Stimulated activated CD8-positive, alpha-beta memory T cell treated with anti-CD3 and anti-CD28 coated beads, Interleukin-12 subunit alpha, Interleukin-12 subunit beta, amount 100 ng/mL, for 1 hour (primary cell): ENCODE data around the gene POGLUT2.

Experiments used
- DNase-seq: peaks from one replicate; pipeline ENCODE4 v3.0.0-alpha.2; 2020; ENCODE audit warnings: low read depth

The POGLUT2 gene

DNA sequence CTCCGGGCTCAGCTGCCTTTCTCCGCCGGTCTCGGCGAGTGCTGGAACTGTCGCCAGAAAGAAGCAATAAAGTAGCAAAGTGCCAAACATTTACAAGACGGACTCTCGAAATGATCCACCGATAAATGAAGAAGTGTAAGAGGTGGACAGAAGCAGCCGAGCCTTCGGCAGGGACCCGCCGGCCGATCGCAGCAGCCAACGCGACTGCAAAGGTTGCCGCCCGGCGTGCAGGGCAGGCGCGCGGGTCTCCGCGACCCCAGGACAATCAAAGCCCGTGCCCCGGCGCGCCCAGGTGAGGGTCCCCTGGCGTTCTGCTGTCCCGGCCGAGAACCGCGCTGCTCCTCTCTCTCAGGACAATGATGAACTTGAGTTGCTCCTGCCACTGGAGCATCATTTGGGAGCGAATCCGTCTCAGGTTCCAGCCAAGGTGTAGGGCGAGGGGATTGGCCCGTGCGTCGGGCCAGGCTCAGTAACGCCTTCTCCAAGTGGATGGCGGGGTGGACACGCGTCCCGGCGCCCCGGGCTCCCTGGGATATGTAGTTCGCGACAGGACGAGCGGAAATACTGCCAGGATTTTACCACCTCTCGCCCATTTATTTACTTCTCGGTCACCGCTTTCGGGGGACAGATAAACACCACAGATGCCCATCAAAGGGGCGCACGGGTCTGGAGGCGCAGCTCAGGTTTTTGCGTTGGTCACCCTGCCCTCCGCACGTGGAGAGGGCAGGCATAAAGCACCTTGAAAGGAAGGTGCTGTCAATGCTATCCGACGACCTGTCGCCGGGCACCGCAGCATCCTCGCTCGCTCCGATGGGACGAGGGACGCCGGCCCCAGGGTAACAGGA is at the start of gene POGLUT2, which contains the start of gene BIVM:
POGLUT2 (minus strand) TSS at position 396 of the 845 bp plus-strand sequence; CDS start at position 90, 306 bp downstream.
BIVM (plus strand) TSS at position 539 of the 845 bp plus-strand sequence. CDS start 8,149 bp downstream, outside the sequence.
- peak; percentile 37 for DNase-seq

DNA sequence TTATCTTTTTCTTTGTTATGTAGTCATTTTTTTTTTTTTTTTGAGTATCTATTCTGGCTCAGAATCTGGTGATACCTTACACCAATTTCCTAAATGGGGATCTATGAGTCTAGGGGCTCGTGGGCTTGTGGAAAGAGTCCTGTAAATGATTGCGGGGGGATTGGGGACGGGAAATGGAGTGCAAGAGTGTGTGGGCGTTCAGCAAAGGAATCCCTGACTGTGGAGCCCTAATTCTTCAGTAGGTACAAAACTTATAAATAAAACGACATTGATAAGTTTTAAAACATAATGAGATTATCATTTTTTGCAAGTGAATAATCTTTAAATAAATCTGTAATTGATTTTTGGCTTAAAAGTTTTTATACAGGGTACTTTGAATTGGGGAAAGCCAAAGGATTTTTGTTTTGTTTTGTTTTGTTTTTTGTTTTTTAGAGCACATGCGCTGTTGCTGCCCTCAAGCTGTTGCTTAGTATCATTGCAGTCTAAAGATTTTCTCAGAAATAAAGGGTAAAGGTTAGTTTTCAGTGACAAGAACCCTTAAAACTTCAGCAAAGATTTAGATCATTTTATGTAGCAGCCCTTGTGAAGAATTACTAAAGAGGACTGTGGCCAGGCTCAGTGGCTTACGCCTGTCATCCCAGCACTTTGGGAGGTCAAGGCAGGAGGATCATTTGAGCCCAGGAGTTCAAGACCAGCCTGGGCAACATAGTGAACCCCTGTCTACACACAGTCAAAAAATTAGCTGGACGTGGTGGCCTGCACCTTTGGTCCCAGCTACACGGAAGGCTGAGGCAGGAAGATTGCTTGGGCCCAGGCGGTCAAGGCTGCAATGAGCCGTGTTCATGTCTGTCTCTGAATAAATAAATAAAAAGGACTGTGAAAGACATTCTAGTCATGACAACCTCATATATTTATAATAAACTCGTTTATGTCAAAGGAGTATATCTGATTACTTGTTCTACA is 48.8 kb upstream of the POGLUT2 start:
- DNase-seq = no peak

DNA sequence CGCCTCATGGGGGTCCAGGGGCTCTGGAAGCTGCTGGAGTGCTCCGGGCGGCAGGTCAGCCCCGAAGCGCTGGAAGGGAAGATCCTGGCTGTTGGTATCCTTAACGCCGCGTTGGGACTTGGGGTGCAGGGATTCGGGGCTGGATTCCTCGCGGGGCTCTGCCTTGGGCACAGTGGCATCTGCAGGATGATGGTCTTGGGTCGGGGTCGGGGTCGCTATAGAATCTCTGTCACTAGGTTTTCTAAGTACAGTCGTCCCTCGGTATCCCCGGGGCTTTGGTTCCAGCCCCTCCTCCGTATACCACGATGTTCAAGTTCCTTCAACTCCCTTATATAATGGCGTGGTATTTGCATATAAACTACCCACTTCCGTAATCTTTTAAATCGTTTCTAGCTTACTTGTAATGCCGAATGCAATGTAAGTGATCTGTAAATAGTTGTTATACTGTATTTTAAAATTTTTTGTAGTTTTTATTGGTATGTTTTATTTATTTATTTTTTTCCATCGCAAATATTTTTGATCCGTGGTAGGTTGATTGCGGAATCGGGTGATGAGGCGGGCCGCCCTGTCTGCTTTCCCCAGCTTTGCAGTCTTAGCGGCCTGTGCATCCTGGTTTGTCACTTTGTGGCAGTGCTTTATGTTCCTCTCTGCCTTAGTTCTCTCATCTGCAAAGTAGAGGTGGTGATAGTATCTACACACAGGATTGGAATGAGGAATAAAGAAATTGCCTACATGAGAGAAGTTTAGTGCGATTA is 47.7 kb upstream of the POGLUT2 start:
- peak; percentile 20 for DNase-seq

DNA sequence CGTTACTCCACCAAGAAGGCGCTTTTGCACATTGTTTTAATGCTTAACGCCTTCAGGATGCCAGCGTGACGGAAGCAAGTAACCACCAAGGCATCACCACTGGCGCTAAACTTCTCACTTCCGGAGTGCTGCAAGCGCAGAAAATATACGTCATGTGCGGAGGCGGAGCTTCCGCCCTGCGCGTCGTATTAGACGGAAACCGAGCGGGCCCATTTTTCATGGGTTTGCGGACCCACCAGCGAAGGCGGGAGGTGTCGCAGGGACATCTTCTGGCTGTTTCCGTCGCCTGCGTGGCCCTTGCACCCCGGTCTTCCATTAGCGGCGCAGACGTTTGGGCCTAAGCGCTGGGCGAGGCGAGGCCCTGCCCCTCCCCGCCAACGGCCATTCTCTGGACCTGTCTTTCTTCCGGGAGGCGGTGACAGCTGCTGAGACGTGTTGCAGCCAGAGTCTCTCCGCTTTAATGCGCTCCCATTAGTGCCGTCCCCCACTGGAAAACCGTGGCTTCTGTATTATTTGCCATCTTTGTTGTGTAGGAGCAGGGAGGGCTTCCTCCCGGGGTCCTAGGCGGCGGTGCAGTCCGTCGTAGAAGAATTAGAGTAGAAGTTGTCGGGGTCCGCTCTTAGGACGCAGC is 47.0 kb upstream of the POGLUT2 start, which contains the start of gene ERCC5:
ERCC5 (plus strand) TSS at position 403 of the 631 bp plus-strand sequence. CDS start 235 bp downstream, outside the sequence.
- peak; percentile 93 for DNase-seq

DNA sequence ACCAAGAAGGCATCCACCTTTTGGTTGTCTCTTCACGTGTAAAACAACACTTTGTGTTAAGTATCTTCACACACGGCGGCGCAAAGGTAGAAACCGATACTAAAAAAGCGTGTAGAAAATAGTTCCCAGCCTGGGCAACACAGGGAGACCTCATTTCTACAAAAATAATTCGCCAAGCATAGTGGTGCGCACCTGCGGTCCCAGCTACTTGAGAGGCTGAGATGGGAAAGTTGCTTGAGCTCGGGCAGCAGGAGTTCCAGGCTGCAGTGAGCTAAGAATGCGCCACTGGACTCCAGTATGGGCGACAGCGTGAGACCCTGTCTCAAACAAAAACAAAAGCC is 46.5 kb upstream of the POGLUT2 start:
- no peak for DNase-seq

DNA sequence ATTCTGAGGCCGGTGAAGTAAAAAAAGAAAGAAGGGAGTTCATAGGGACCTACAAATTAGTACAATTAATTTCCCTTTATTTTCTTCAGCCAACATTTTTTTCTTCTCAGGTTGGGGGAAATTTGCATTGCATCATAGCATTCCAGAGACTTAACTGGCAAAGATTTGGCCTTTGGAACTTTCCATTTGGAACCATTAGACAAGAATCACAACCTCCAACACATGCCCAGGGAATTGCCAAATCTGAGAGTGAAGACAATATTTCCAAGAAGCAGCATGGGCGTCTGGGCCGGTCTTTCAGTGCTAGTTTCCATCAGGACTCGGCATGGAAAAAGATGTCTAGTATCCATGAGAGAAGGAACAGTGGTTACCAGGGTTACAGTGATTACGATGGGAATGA is 40.7 kb upstream of the POGLUT2 start:
- DNase-seq = no peak

DNA sequence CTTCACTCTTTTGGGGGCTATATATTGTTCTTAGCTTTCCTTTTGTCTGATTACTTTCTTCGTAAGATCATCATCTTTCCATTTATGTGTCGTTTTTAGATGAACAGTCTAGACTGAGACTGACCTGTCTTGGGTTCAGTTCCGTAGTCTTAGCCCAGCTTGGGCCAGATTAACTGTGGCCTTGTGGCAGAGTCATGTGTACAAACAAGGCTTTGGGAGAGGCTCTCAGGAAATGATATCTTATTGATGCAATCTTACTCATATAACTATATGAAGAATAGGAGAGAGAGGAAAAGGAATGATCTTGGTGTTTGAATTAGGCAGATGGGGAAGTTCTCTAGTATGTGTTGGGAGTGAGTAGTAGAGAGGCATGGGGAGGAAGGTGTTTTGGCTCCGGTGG is 40.2 kb upstream of the POGLUT2 start:
- DNase-seq = no peak

DNA sequence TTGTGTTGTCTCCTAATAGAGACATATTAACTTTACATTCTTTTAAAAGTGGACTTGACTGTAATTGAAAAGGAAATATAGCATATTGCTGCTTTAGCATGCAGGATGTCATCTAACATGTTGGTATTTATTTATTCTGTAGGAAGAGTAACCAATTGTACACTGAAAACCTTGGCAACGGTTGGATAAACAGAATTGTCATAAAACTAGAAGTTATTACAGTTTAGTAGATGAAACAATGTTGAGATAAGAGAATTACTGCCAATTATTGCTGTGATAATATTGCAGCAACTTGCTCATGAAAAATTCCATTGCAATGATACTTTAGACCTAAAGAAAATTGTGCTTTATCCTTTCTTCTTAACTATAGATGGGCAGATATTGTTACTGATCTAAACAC is 39.5 kb upstream of the POGLUT2 start:
- DNase-seq = no peak

DNA sequence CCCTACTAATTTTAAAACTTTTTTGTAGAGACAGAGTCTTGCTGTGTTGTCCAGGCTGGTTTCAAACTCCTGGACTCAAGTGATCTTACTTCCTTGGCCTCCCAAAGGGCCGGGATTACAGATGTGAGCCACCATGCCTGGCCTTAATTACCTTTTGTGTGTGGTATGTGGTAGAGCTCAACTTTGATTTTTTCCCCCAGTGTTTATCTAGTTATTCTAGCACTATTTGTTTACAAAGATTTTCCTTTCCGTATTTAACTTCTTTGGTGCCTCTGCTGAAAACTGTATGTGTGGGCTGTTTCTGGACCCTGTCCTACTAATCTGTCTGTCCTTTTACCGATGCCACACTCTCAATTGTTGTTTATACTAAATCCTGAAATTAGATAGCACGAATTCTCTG is 37.7 kb upstream of the POGLUT2 start:
- no peak for DNase-seq

DNA sequence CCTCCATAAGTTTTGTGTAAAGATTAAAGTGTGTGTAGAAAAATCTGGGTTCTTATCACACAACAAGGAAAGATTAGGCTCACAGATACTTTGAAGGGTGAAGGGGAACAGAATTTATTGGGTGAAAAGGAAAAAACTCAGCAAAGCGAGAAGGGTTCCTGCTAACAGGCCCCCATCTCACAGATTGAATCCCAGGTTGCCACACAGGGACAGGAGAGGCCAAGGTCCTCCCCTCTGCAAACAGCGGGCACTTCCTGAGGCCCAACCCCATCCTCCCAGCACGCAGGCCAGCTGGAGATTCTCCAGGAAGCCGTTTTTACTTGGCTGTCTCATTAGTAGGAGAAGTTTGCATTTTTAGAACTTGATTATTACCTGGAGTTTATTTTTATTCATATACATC is 31.9 kb upstream of the POGLUT2 start:
- no peak for DNase-seq

DNA sequence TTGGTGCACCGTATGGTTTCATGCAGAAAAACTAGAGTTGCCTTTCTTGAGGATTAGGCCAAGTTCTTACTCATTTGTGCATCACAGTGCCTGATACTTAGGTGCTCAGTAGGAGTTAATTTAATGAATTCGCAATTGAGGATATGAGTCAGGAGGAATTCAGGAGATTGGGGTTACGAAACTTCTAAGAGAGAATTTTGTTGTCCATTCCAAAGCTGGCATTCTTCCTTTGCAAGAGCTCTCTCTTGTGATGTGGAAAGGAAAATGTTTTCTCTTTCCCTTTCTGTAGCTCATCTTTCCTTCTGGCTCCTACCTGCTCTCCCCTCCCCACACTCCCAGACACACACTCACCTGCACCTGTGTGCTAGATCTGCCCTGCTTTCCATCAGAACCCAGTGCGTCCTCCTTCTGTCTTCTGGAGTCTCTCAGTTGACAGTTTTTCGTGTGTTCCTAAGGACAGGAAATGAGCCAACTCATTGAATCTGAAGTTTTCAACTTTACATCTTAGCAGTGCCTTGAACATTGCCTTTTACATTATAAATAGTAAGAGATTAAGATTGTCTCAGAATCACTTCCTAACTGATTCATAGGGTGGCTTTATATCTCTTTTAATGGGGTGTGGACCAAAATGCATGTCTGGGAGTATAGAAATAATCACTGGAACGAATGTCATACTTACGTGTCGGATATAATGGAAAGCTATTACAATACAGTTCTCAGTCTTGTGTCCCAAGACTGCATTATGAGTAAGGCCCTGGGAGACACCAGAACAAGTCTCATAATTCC is 27.3 kb upstream of the POGLUT2 start:
- DNase-seq = no peak

DNA sequence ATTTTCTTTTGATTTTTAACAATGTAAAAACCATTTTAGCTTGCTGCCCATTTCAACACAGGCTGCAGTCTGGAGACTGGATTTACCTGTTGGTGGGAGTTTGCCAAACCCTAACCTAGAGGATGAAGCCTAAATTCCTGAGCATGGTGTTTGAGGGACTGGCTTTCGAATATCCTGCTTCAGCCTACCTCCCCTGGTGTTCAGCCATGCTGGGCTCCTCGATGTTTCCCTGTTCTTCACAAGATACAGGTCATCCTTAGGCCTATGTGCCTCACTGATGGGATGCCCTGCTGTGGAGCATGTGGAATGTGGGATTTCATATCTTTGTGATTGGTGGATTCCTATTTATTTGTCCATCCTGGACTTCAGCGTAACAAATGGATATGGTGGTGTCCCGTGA is 26.6 kb upstream of the POGLUT2 start:
- no peak for DNase-seq

DNA sequence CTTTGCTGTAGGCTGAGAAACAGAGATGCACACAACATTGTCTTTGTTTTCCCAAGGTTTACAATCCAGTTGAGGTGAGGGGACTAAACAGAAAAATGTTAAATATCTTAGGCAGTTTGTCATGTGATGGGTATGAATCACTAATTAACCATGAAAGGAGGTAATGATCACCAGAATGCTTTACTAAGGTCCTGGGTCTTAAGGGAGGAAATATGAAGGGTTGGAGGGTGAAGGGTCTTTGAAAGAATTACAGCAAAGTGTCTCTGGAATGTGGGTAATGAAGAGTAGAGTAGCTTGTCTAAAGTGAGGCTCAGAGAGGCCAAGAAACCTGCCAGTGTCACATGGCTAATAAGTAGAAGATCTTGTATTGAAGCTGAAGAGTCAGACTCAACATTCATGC is 19.1 kb upstream of the POGLUT2 start:
- no peak for DNase-seq

DNA sequence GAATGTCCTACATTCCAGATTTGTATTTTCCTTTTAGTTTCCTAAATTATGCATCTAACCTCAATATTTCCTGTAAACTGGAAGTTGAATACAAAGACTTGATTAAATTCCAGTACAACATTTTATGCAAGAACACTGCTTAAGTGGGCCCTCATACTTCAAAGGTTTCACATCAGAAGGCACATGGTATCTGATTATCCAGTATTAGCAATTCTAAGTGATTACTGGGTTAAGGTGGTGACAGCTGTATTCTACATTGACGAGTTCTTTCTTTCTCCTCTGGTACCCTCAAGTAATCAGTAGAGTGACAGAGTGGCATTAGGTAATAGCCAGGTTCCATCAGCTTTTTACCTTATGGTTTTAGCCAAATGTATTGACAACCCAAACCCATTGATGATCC is 18.5 kb upstream of the POGLUT2 start:
- no peak for DNase-seq

DNA sequence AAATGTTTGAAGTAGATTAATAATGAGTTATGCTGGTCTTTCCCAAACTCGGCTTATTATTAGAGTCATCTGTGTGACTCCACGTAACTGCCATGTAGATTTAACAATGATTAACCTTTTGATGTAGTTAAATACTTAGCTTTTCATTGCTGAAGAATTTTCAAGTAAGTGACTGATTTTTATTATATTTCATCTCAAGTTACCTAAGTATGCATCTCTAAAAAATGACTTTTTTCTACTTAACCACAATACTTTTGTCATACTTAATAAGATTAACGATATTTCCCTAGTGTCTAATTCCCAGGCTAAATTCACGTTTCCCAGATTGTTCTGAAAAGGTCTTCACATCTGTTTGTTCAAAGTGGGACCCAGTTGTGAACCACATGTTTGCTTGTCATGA is 17.9 kb upstream of the POGLUT2 start:
- DNase-seq = no peak

DNA sequence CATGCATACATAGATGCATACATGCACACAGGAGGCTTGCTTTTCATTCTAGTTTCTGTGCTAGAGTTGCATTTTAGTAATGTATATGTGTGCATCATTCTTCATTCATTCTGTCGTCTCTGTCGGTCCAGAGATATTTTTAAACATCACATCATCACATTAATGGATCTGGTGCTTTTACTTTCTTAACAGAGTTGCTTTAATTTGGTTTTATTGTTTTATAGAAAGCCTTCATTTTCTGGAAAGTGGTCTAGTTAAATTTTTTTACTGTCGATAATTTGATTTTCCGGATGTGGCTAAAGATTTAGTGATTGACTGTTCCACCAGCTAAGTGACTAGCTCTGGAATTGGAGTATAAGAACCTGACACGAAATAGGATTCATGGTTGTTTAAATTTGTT is 17.0 kb upstream of the POGLUT2 start:
- DNase-seq = no peak

DNA sequence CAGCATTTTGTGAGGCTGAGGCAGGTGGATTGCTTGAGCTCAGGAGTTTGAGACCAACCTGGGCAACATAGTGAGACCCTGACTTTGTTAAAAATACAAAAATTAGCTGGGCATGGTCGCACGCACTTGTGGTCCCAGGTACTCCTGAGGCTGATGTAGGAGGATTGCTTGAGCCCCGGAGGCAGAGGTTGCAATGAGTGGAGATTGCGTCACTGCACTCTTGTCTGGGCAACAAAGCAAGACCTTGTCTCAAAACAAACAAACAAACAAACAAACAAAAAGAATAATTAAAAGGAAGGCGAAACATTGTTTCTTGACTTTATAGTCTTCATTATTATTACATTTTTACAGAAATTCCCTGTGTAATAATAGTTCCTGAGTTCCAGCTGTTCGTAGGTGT is 16.0 kb upstream of the POGLUT2 start:
- no peak for DNase-seq

DNA sequence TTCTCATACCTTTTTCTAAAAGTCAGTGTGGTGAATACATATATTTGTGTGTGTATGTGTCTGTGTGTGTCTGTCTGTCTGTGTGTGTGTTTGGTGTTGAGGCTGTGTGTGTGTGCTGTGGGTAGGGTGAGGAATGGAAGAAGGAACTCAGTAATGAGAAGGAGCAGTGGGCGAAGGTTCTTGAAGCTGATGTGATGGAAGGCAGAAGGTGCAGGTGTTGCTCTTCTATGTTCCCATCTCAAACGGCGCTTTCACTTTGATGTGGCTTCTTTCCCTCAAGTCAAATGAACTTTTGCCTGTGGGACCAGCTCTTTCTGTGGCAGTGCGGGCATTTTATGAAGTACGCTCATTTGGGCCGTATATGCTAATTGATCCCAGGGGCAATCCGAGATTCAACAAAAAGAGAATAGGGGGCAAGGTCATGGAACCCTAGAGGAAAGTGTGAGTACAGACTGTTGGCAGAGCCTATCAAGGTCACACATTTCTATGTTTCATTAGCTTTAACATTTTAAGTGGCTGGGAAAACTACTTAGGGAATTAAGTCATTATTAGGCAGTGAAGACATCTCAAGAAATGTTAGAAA is 15.3 kb upstream of the POGLUT2 start:
- DNase-seq = no peak

DNA sequence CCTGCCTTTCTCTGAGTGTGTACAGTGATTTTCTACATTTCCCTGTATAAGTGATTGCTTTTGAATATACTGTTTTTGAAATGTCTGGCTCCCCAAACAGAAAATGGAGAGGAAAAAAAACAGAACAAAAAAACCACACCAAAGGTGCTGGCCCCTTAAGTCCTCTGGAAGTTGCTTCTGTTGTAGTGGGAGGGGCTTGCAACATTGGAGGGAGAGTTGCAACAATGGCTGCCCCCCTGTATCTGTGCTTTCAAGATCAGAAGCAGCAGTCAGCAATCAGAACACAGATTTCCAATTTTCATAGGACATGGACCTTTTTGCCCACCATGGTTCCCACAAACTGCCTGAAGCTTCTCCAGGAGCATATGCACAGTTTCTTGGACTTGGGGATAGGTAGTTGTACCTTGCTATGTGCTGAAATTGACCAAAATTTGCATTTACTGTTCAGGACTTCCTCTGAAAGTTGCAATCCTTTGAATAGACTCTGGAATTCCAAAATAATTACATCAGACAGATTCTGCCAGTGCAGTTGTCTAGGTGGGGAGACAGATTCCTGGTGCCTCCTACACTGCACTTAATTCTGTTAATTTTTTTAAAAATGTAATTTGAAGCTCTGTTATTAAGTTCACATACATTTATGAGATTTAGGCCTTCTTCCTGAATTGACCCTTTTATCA is 14.0 kb upstream of the POGLUT2 start:
- no peak for DNase-seq

DNA sequence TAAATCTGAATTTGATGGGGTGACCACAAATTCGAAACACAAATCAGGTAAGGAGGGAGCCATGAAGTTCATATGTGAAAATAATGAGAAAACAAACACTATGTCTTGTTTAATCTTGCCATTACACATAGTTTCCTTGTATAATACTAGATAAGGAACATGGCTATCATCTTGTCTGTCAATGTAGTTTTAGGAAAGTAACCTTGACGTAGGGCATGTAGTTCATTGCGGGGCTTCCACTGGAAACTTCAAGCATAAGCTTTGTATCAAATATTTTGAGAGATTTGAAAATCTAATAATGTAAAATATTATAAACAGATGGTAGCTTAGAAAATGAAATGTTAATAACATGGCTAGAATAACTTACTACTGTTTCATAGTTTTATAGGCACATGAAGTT is 8.9 kb upstream of the POGLUT2 start:
- no peak for DNase-seq
